IMR-90 (cell line): Measurements from ENCODE around the gene EXOC6B. TPM values are rescaled to one million over a fixed set of nuclear protein-coding genes. Genes with fewer than 3 reads are reported as not detected.
A peak's percentile ranks its signal among the peaks of the same experiment; 100 is the strongest.

ENCODE experiments used
- ATAC-seq: fragments of 200-7000 bp; cut with Tn5 transposase; 2 replicates; pipeline ENCODE4 v1.9.1; 2020; ENCODE audit warnings: low read depth, mild to moderate bottlenecking, moderate library complexity
- BruUV-seq: library from RNA; stranded (reverse); fragments of 400-500 nt; replicated peaks from 2 replicates; lab custom pipeline; 2021; lab: Mats Ljungman, UMichigan
- CTCF ChIA-PET: fragments of 300-600 bp; formaldehyde crosslinking; extraction: SDS; loops from one replicate; lab custom pipeline; 2021; ENCODE audit warnings: antibody characterized with exemption; lab: Yijun Ruan, JAX
- POLR2A ChIA-PET: fragments of 300-600 bp; sonication (Branson Sonifier 250); formaldehyde crosslinking; loops from one replicate; lab custom pipeline; 2022; ENCODE audit warnings: antibody characterized with exemption; ENCODE audit not compliant: unreplicated experiment; lab: Charles Lee
- DNase-seq: peaks from one replicate; pipeline ENCODE4 v3.0.0; 2013
- H2AFZ ChIP-seq: replicated peaks from 2 replicates; pipeline ENCODE3; 2013; ENCODE audit warnings: low read length, mild to moderate bottlenecking; ENCODE audit not compliant: poor library complexity
- H2AK5ac ChIP-seq: 2 replicates; pipeline ENCODE4 v1.6.1; 2013; ENCODE audit warnings: low read depth, low read length, inconsistent platforms
- H2AK9ac ChIP-seq: replicated peaks from 2 replicates; pipeline ENCODE3; 2013; ENCODE audit warnings: mild to moderate bottlenecking, low read depth, low read length, moderate library complexity; ENCODE audit not compliant: poor library complexity
- H2BK120ac ChIP-seq: 2 replicates; pipeline ENCODE4 v1.6.1; 2013; ENCODE audit warnings: low read depth, low read length, inconsistent platforms
- H2BK15ac ChIP-seq: 3 replicates; pipeline ENCODE4 v1.6.1; 2013; ENCODE audit warnings: low read depth, low read length, inconsistent platforms
- H2BK20ac ChIP-seq: 2 replicates; pipeline ENCODE4 v1.6.1; 2013; ENCODE audit warnings: low read depth, mild to moderate bottlenecking, inconsistent platforms, low read length, moderate library complexity
- H2BK5ac ChIP-seq: 2 replicates; pipeline ENCODE4 v1.6.1; 2013; ENCODE audit warnings: mild to moderate bottlenecking, low read depth, low read length, inconsistent platforms; ENCODE audit not compliant: poor library complexity, severe bottlenecking
- H3K14ac ChIP-seq: replicated peaks from 2 replicates; pipeline ENCODE4 v1.6.1; 2013; ENCODE audit warnings: low read depth, low read length, inconsistent platforms
- H3K18ac ChIP-seq: 2 replicates; pipeline ENCODE4 v1.6.1; 2013; ENCODE audit warnings: low read depth, low read length, control low read depth
- H3K23ac ChIP-seq: 2 replicates; pipeline ENCODE4 v1.6.1; 2013; ENCODE audit warnings: low read depth, low read length, inconsistent platforms
- H3K27ac ChIP-seq: 2 replicates; pipeline ENCODE4 v1.5.1; 2013; ENCODE audit warnings: mild to moderate bottlenecking, control low read depth, low read length; ENCODE audit not compliant: insufficient read depth
- H3K27me3 ChIP-seq: 2 replicates; pipeline ENCODE4 v1.6.1; 2013; ENCODE audit warnings: low read length; ENCODE audit not compliant: control insufficient read depth, insufficient read depth
- H3K36me3 ChIP-seq: 2 replicates; pipeline ENCODE4 v1.6.1; 2013; ENCODE audit warnings: low read length, mixed read lengths; ENCODE audit not compliant: control insufficient read depth, insufficient read depth
- H3K4ac ChIP-seq: 2 replicates; pipeline ENCODE4 v1.6.1; 2013; ENCODE audit warnings: low read depth, low read length, inconsistent platforms
- H3K4me1 ChIP-seq: 2 replicates; pipeline ENCODE4 v1.6.1; 2013; ENCODE audit warnings: low read length, mixed read lengths; ENCODE audit not compliant: control insufficient read depth, insufficient read depth
- H3K4me2 ChIP-seq: 2 replicates; pipeline ENCODE4 v1.6.1; 2013; ENCODE audit warnings: low read depth, mild to moderate bottlenecking, control low read depth, low read length, moderate library complexity
- H3K4me3 ChIP-seq: 2 replicates; pipeline ENCODE4 v1.5.1; 2013; ENCODE audit warnings: low read depth, mild to moderate bottlenecking, control low read depth, low read length, moderate library complexity; ENCODE audit not compliant: insufficient read depth
- H3K56ac ChIP-seq: 2 replicates; pipeline ENCODE4 v1.6.1; 2013; ENCODE audit warnings: low read length, inconsistent platforms; ENCODE audit not compliant: insufficient read depth; ENCODE audit errors: extremely low read depth
- H3K79me1 ChIP-seq, 2 experiments: 2 replicates each; pipeline ENCODE4 v1.6.1; 2013; ENCODE audit warnings: low read length in 2 of 2, inconsistent platforms in 1 of 2, low read depth in 1 of 2
- H3K9ac ChIP-seq: 2 replicates; pipeline ENCODE4 v1.6.1; 2013; ENCODE audit warnings: low read depth, low read length, control low read depth
- H3K9me1 ChIP-seq: 2 replicates; pipeline ENCODE4 v1.6.1; 2013; ENCODE audit warnings: low read length, inconsistent platforms; ENCODE audit not compliant: insufficient read depth
- H3K9me3 ChIP-seq: 2 replicates; pipeline ENCODE4 v1.6.1; 2013; ENCODE audit warnings: low read length; ENCODE audit not compliant: control insufficient read depth, insufficient read depth
- H4K20me1 ChIP-seq: 2 replicates; pipeline ENCODE4 v1.6.1; 2013; ENCODE audit warnings: low read length, inconsistent platforms; ENCODE audit not compliant: insufficient read depth
- H4K5ac ChIP-seq: 2 replicates; pipeline ENCODE4 v1.6.1; 2013; ENCODE audit warnings: mild to moderate bottlenecking, low read depth, low read length, control low read depth
- H4K8ac ChIP-seq, 2 experiments: 2 replicates each; pipeline ENCODE4 v1.6.1; 2013; ENCODE audit warnings: low read depth in 2 of 2, low read length in 2 of 2, control low read depth in 1 of 2, inconsistent platforms in 1 of 2
- H4K91ac ChIP-seq: 2 replicates; pipeline ENCODE4 v1.6.1; 2013; ENCODE audit warnings: low read depth, low read length, inconsistent platforms; ENCODE audit not compliant: insufficient read depth
- CEBPB ChIP-seq: IDR thresholded peaks from 2 replicates; pipeline ENCODE4 v1.6.1; 2012; ENCODE audit warnings: low read depth, low read length, improper control_type of control experiment
- CTCF ChIP-seq: conservative IDR thresholded peaks from 2 replicates; pipeline ENCODE4 v1.5.1; 2012; ENCODE audit warnings: mild to moderate bottlenecking, low read depth, low read length, improper control_type of control experiment
- POLR2A ChIP-seq: IDR thresholded peaks from 2 replicates; pipeline ENCODE4 v1.6.1; 2012; ENCODE audit warnings: mild to moderate bottlenecking, low read depth, low read length
- WGBS, 2 experiments: methylation state at CpG; one replicate each; pipeline versions ENCODE4 v1.1.5 to v1.1.7; 2013; ENCODE audit warnings: missing lambda C conversion rate in 2 of 2; ENCODE audit not compliant: insufficient read length in 1 of 2; ENCODE audit errors: extremely low coverage in 2 of 2; 5-methylcytosine and 5-hydroxymethylcytosine counted together
- dilution Hi-C: fragments of 300-500 bp; cut with HindIII; formaldehyde crosslinking; loops from one replicate; pipeline ENCODE4 v1.14.3; 2018; ENCODE audit warnings: low sequenced_read_pairs; ENCODE audit not compliant: unreplicated experiment
- in situ Hi-C: fragments of 300-500 bp; cut with MboI; formaldehyde crosslinking; loops from 3 replicates; pipeline ENCODE4 v1.14.3; 2019; ENCODE audit warnings: low sequenced_read_pairs, inconsistent platforms, mixed read lengths
- intact Hi-C: fragments of 100-400 bp; cut with micrococcal nuclease; formaldehyde crosslinking; loops from 2 replicates; pipeline ENCODE4 v1.10.0; 2022
- polyA plus RNA-seq, 3 experiments: library from polyadenylated mRNA; depleted of rRNA; stranded (reverse); fragments of >200 nt; gene quantifications; 2 replicates each; pipeline ENCODE4 v1.2.3, GENCODE V29; 2012; ENCODE audit warnings: low replicate concordance in 1 of 3
- total RNA-seq: library from RNA; depleted of rRNA; stranded (reverse); fragments of >200 nt; gene quantifications from 2 replicates; pipeline ENCODE4 v1.2.3, GENCODE V29; 2012

EXOC6B gene
- total and polyA plus RNA-seq, 2 of the 4 experiments (the other 2 are of a cell fraction) = 10.2 to 29.4 TPM

GRCh38 chr2:72794572-72794971 is 31.3 kb downstream of the EXOC6B start:
- POLR2A ChIA-PET = no interaction called here
- Histone ChIP-seq H4K20me1 (no peaks in the 10 kb centered on the region; the same call in 1 of the 2 replicates), H3K56ac (no peak overlapping the region), H3K9ac (no peak overlapping the region), H3K4ac (no peak overlapping the region; the same call in 1 of the 2 replicates), H2AK9ac (no peak overlapping the region), H3K79me1 (peaks cover 19 to 37% of the 10 kb centered on the region in 2 experiments), H2BK15ac (no peak overlapping the region), H4K8ac (peak overlapping the region; percentile 36 to 66; a peak in 2 of 4 replicates), H3K27me3 (no peaks in the 10 kb centered on the region), H2BK120ac (peak overlapping the region; percentile 8; the same call in 1 of the 2 replicates), H3K27ac (no peak overlapping the region), H3K9me1 (peaks cover 5% of the 10 kb centered on the region), H2AK5ac (no peak overlapping the region), H3K36me3 (no peaks in the 10 kb centered on the region), H4K91ac (no peak overlapping the region), H4K5ac (peak overlapping the region; percentile 69; the same call in 1 of the 2 replicates), H3K14ac (no peak overlapping the region; the same call in 1 of the 2 replicates), H3K4me1 (peaks cover 11% of the 10 kb centered on the region), H2BK20ac (no peak overlapping the region), H2BK5ac (peak overlapping the region; percentile 39), H3K23ac (no peak overlapping the region), H3K9me3 (no peaks in the 10 kb centered on the region), H2AFZ (no peak overlapping the region), H3K4me3 (no peak overlapping the region), H3K4me2 (peak overlapping the region; percentile 65; the same call in 1 of the 2 replicates), H3K18ac (peak overlapping the region; percentile 78; the same call in 1 of the 2 replicates)
- CTCF ChIA-PET = interaction anchor here (1.0 kb wide), 2 partner anchors 46 to 68 kb away, joined by 3 read pairs; no protein-coding TSS in a partner anchor
- no CpG with 5 or more reads among the region's 1 CpG for WGBS, 2 experiments
- no TSS peak for BruUV-seq
- DNase-seq = peak; percentile 21
- dilution Hi-C loops (no loop called here), in situ Hi-C loops (no loop called here), intact Hi-C loops (no loop called here)
- no peak; the same call in 1 of the 2 replicates for ATAC-seq
- no peak for TF ChIP-seq CEBPB
- TF ChIP-seq POLR2A = no peak
- TF ChIP-seq CTCF = no peak
